G401.6 (cell line): Measurements from ENCODE around the gene TSC22D1.
A peak's percentile ranks its signal among the peaks of the same experiment; 100 is the strongest.
"Not testable (repeated sequence)": the region's sequence is repeated elsewhere in the genome, so short reads cannot be mapped to it uniquely, and the experiment has no call there.

Experiments
- FAIRE-seq: peaks from 2 replicates; lab custom pipeline; 2012; peaks lifted over from hg19 to GRCh38; lab: Jason Lieb, UNC

Gene TSC22D1

GRCh38 chr13:44504116-44504515 is 72.0 kb downstream of the TSC22D1 start:
- FAIRE-seq: no peak

- FAIRE-seq: no peak
These were observed 77.2 kb downstream of the TSC22D1 start for GRCh38 chr13:44498969-44499368.

GRCh38 chr13:44498502-44498901 is 77.6 kb downstream of the TSC22D1 start:
- FAIRE-seq: no peak

- no peak for FAIRE-seq
These were observed 78.3 kb downstream of the TSC22D1 start for GRCh38 chr13:44497801-44498200.

- FAIRE-seq: no peak
These were observed 82.8 kb downstream of the TSC22D1 start for GRCh38 chr13:44493213-44493812.

GRCh38 chr13:44489751-44490150 is 86.4 kb downstream of the TSC22D1 start:
- FAIRE-seq: no peak

- no peak for FAIRE-seq
These were observed 88.1 kb downstream of the TSC22D1 start for GRCh38 chr13:44487989-44488388.

- FAIRE-seq: no peak
These were observed 91.5 kb downstream of the TSC22D1 start for GRCh38 chr13:44484562-44485138.

- no peak for FAIRE-seq
These were observed 101.8 kb downstream of the TSC22D1 start for GRCh38 chr13:44474122-44474910.

GRCh38 chr13:44471686-44472085 is 104.4 kb downstream of the TSC22D1 start:
- FAIRE-seq: no peak

- FAIRE-seq: peak; percentile 97
These were observed 105.2 kb downstream of the TSC22D1 start for GRCh38 chr13:44470638-44471562.

- no peak for FAIRE-seq
These were observed 107.3 kb downstream of the TSC22D1 start for GRCh38 chr13:44468874-44469273.

GRCh38 chr13:44465318-44465717 is 110.8 kb downstream of the TSC22D1 start:
- no peak for FAIRE-seq

- FAIRE-seq: no peak
These were observed 111.7 kb downstream of the TSC22D1 start for GRCh38 chr13:44464471-44464870.

GRCh38 chr13:44463759-44464158 is 112.4 kb downstream of the TSC22D1 start:
- FAIRE-seq: no peak

- FAIRE-seq: no peak
These were observed 116.5 kb downstream of the TSC22D1 start for GRCh38 chr13:44459674-44460073.

GRCh38 chr13:44458313-44458975 is 117.7 kb downstream of the TSC22D1 start:
- FAIRE-seq: no peak

- not testable (repeated sequence) for FAIRE-seq
These were observed 119.9 kb downstream of the TSC22D1 start for GRCh38 chr13:44456212-44456611.

GRCh38 chr13:44455769-44456168 is 120.4 kb downstream of the TSC22D1 start:
- FAIRE-seq: no peak

GRCh38 chr13:44453881-44454280 is 122.2 kb downstream of the TSC22D1 start:
- no peak for FAIRE-seq

- no peak for FAIRE-seq
These were observed 123.1 kb downstream of the TSC22D1 start for GRCh38 chr13:44453069-44453468.

- no peak for FAIRE-seq
These were observed 123.7 kb downstream of the TSC22D1 start for GRCh38 chr13:44452418-44452817.
